GM12874 (cell line): ENCODE results near the gene LYRM2.

Experiments used
- CTCF ChIP-seq: IDR thresholded peaks from 2 replicates; pipeline ENCODE4 v1.5.1; 2011; ENCODE audit warnings: low read depth, mild to moderate bottlenecking, control low read depth, low read length, moderate library complexity; ENCODE audit not compliant: insufficient read depth

Gene LYRM2

GRCh38 chr6:89526563-89526869, 112.0 kb downstream of the LYRM2 start:
- no peak for TF ChIP-seq CTCF

GRCh38 chr6:89525786-89526562, 112.6 kb downstream of the LYRM2 start:
- TF ChIP-seq CTCF: no peak

- TF ChIP-seq CTCF: no peak
These were observed 115.8 kb downstream of the LYRM2 start for GRCh38 chr6:89522778-89523177.

GRCh38 chr6:89520736-89521135, 117.8 kb downstream of the LYRM2 start:
- no peak for TF ChIP-seq CTCF

GRCh38 chr6:89518352-89519055, 120.0 kb downstream of the LYRM2 start:
- no peak for TF ChIP-seq CTCF
